ENCODE measurements around the gene NXPH4.

DNA sequence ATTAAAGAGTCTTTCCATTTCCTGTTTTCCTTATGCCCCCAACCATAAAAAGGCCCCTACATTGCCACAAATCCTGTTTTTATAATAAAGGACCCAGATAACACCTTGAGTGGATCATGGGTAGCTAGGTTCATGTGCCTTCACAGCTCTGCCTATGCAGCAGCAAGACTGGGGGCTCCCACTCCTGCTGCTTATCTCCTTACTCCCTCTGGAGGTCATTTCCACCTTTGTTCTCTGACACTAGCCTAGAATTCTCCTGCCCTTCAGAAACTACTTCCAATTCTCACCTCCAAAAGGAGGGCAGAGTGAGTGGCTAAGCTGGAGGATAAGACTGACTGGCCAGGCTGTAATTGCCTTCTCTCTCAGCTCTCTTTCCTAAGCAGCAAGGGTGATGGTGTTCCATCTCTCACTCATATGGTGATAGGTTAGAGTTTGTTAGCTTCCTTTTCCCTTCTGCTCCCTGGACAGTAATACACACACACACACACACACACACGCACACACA, 54.4 kb downstream of the NXPH4 start:
- no peak for TF ChIP-seq POLR2AphosphoS5 (IDR thresholded peaks at IDR 0.05)
- TF ChIP-seq POLR2A (IDR thresholded peaks at IDR 0.05): no peak
- TF ChIP-seq, protein P1, sequence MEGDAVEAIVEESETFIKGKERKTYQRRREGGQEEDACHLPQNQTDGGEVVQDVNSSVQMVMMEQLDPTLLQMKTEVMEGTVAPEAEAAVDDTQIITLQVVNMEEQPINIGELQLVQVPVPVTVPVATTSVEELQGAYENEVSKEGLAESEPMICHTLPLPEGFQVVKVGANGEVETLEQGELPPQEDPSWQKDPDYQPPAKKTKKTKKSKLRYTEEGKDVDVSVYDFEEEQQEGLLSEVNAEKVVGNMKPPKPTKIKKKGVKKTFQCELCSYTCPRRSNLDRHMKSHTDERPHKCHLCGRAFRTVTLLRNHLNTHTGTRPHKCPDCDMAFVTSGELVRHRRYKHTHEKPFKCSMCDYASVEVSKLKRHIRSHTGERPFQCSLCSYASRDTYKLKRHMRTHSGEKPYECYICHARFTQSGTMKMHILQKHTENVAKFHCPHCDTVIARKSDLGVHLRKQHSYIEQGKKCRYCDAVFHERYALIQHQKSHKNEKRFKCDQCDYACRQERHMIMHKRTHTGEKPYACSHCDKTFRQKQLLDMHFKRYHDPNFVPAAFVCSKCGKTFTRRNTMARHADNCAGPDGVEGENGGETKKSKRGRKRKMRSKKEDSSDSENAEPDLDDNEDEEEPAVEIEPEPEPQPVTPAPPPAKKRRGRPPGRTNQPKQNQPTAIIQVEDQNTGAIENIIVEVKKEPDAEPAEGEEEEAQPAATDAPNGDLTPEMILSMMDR (IDR thresholded peaks at IDR 0.05): no peak
- TF ChIP-seq EP300 (IDR thresholded peaks at IDR 0.05): no peak

Data from suprapubic skin (tissue), 4 donors.